Measurements from ENCODE around the gene ABTB1.

DNA sequence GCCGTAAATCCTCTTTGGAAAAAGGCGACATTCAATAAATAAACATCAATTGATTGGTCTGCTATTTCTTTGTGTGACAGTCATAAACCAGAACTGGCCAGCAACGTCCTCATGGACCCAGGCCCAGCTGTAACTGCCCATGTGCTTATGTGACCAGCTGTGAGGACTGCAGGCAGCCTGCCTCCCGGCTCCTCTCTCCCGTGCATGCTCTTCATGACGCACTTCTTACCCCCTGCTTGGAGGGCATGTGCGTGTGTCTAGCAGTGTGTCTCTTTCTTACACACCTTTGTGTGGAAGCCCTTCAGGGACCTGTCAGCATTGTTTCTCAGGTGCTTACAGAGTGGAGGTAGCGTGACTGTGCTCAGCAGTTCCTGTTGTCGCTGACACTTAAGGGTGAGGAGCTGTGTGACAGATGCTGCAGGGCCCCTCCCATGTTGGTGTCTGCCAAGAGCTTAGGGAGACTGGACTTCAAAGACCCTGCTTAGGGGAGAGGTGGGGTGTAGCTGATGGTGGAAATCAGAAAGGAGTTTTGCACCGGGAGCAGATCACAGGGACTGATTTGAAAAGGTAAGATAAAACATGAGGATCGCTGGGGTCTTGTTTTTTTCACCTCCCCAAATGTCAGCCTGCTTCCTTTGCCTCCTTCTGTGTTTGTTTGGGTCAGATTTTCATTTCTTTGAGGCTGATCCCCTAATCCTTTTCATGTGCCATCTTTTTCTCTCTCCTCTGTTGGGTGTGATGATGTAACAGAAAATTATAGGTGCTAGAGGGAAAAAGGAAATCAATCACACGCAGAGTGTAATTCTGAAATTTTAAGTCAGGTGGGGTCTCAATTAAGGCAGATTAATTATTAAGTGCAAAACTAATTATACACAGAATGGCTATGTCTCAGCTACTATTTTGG is 41.7 kb upstream of the ABTB1 start:
- TF ChIP-seq EZH2 (IDR thresholded peaks at IDR 0.05): no peak
- no peak for TF ChIP-seq POLR2AphosphoS5 (IDR thresholded peaks at IDR 0.05; ENCODE audit: borderline replicate concordance, low read depth, low read length)
- no peak for TF ChIP-seq FOXP2 (optimal IDR thresholded peaks at IDR 0.05; ENCODE audit: control extremely low read depth, extremely low read length, insufficient read depth)

All from SK-N-MC (cell line).